OCI-M2 (cell line): ENCODE results near the gene RNF113B.

Experiments used
- DNase-seq: peaks from one replicate; lab custom pipeline; 2025; ENCODE audit not compliant: unreplicated experiment; lab: John Stamatoyannopoulos, UW

The RNF113B gene

GRCh38 chr13:98204546-98204945 lies 27.5 kb upstream of the RNF113B start:
- no peak for DNase-seq

- no peak for DNase-seq
Observed at GRCh38 chr13:98203646-98204326, 26.7 kb upstream of the RNF113B start.

- no peak for DNase-seq
Observed at GRCh38 chr13:98201984-98202383, 24.9 kb upstream of the RNF113B start.

- DNase-seq = no peak
Observed at GRCh38 chr13:98201189-98201588, 24.1 kb upstream of the RNF113B start.

- DNase-seq = no peak
Observed at GRCh38 chr13:98200211-98200878, 23.3 kb upstream of the RNF113B start.

GRCh38 chr13:98199480-98199879 lies 22.4 kb upstream of the RNF113B start:
- no peak for DNase-seq

GRCh38 chr13:98198683-98199082 lies 21.6 kb upstream of the RNF113B start:
- DNase-seq = no peak

GRCh38 chr13:98195054-98195791 lies 18.2 kb upstream of the RNF113B start:
- DNase-seq = no peak

- no peak for DNase-seq
Observed at GRCh38 chr13:98192008-98192407, 14.9 kb upstream of the RNF113B start.

- DNase-seq = no peak
Observed at GRCh38 chr13:98190889-98191444, 13.9 kb upstream of the RNF113B start.

- no peak for DNase-seq
Observed at GRCh38 chr13:98189841-98190505, 12.9 kb upstream of the RNF113B start.

GRCh38 chr13:98188544-98189166 lies 11.6 kb upstream of the RNF113B start:
- DNase-seq = no peak

- no peak for DNase-seq
Observed at GRCh38 chr13:98187965-98188261, 10.8 kb upstream of the RNF113B start.

- DNase-seq = no peak
Observed at GRCh38 chr13:98187155-98187964, 10.3 kb upstream of the RNF113B start.

- DNase-seq = no peak
Observed at GRCh38 chr13:98184792-98185191, 7.7 kb upstream of the RNF113B start.

GRCh38 chr13:98182589-98182988 lies 5.5 kb upstream of the RNF113B start:
- DNase-seq = no peak

GRCh38 chr13:98182153-98182552 lies 5.1 kb upstream of the RNF113B start:
- no peak for DNase-seq

- DNase-seq = no peak
Observed at GRCh38 chr13:98181111-98181815, 4.2 kb upstream of the RNF113B start.

GRCh38 chr13:98180092-98180491 lies 3.0 kb upstream of the RNF113B start:
- no peak for DNase-seq

- no peak for DNase-seq
Observed at GRCh38 chr13:98175823-98176222, 1.2 kb downstream of the RNF113B start.
